Amygdala (tissue), 56 donors: ENCODE measurements around the gene ARHGEF19.
A peak's percentile ranks its signal among the peaks of the same experiment; 100 is the strongest.
"Not testable (repeated sequence)": the region's sequence is repeated elsewhere in the genome, so short reads cannot be mapped to it uniquely, and the experiment has no call there.

ENCODE experiments used
- DNase-seq, 56 donors: peaks; one replicate each; lab custom pipeline; 2025; lab: John Stamatoyannopoulos, UW

ARHGEF19 gene

GRCh38 chr1:16226490-16227179 lies 14.2 kb upstream of the ARHGEF19 start:
- peak in 8 of 56 donors; percentile 6 to 43 (median 24) for DNase-seq

- no peak for DNase-seq
These were observed 13.7 kb upstream of the ARHGEF19 start for GRCh38 chr1:16226129-16226489.

- DNase-seq: no peak
These were observed 12.0 kb upstream of the ARHGEF19 start for GRCh38 chr1:16224472-16224871.

- DNase-seq: not testable (repeated sequence)
These were observed 10.3 kb upstream of the ARHGEF19 start for GRCh38 chr1:16222716-16223115.

GRCh38 chr1:16221499-16221898 lies 9.0 kb upstream of the ARHGEF19 start:
- DNase-seq: no peak

- DNase-seq: no peak
These were observed 7.6 kb upstream of the ARHGEF19 start for GRCh38 chr1:16219968-16220500.

- DNase-seq: no peak
These were observed 6.2 kb upstream of the ARHGEF19 start for GRCh38 chr1:16218674-16219071.

- DNase-seq: no peak
These were observed 5.7 kb upstream of the ARHGEF19 start for GRCh38 chr1:16218014-16218673.

- DNase-seq: peak in 55 of 56 donors; percentile 35 to 96 (median 84)
These were observed 4.8 kb upstream of the ARHGEF19 start for GRCh38 chr1:16217061-16217785.

- DNase-seq: peak in 38 of 56 donors; percentile 14 to 88 (median 50)
These were observed 3.7 kb upstream of the ARHGEF19 start for GRCh38 chr1:16215882-16216753.

GRCh38 chr1:16215240-16215639 lies 2.8 kb upstream of the ARHGEF19 start:
- DNase-seq: not testable (repeated sequence)

- not testable (repeated sequence) for DNase-seq
These were observed 1.1 kb upstream of the ARHGEF19 start for GRCh38 chr1:16213544-16213943.

GRCh38 chr1:16213013-16213412 lies 561 bp upstream of the ARHGEF19 start:
- no peak for DNase-seq

- DNase-seq: no peak
These were observed 628 bp downstream of the ARHGEF19 start for GRCh38 chr1:16211824-16212223.

GRCh38 chr1:16210581-16210980 lies 1.9 kb downstream of the ARHGEF19 start:
- no peak for DNase-seq

- peak in 35 of 56 donors; percentile 3 to 67 (median 37) for DNase-seq
These were observed 2.5 kb downstream of the ARHGEF19 start for GRCh38 chr1:16209847-16210407.

- no peak for DNase-seq
These were observed 3.2 kb downstream of the ARHGEF19 start for GRCh38 chr1:16209132-16209846.

GRCh38 chr1:16208270-16208987 lies 4.0 kb downstream of the ARHGEF19 start:
- DNase-seq: no peak
